ENCODE results near the gene WRNIP1. TPM values are rescaled to one million over a fixed set of nuclear protein-coding genes. Genes with fewer than 3 reads are reported as not detected.

Gene WRNIP1
- total and polyA plus RNA-seq, 9 of the 15 experiments (the other 6 are each of a cell fraction or from before 2014, with no cell fraction given), result 13.2 to 63.6 (median 48.6) TPM

DNA sequence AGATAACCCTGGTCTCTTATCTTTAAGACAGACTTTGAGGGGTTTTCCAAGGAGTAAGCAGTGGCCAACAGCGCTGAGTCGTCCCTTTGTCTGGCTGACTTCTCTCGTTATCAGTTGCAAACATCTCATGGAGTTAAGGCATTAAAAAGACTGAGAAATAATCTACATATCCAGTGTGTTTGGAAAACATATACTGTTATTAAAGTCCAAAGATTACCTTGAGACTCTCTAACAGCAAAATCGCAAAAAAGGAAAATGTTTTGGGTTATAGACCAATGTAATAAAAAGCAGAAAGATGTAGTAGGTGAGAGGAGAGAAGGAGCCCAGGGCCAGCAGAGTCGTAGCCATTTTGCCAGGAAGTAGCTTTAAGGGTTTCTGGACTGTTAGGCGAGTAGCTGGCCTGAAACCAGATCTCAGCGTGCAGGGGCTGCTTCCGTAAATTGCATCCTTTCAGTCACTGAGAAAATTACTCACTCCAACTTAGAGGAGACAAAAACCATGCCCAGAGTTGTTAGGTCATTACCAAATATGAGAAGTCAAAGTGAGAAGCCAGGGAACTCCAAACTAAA lies 39.1 kb upstream of the WRNIP1 start (continued):
- TF ChIP-seq, protein P1, sequence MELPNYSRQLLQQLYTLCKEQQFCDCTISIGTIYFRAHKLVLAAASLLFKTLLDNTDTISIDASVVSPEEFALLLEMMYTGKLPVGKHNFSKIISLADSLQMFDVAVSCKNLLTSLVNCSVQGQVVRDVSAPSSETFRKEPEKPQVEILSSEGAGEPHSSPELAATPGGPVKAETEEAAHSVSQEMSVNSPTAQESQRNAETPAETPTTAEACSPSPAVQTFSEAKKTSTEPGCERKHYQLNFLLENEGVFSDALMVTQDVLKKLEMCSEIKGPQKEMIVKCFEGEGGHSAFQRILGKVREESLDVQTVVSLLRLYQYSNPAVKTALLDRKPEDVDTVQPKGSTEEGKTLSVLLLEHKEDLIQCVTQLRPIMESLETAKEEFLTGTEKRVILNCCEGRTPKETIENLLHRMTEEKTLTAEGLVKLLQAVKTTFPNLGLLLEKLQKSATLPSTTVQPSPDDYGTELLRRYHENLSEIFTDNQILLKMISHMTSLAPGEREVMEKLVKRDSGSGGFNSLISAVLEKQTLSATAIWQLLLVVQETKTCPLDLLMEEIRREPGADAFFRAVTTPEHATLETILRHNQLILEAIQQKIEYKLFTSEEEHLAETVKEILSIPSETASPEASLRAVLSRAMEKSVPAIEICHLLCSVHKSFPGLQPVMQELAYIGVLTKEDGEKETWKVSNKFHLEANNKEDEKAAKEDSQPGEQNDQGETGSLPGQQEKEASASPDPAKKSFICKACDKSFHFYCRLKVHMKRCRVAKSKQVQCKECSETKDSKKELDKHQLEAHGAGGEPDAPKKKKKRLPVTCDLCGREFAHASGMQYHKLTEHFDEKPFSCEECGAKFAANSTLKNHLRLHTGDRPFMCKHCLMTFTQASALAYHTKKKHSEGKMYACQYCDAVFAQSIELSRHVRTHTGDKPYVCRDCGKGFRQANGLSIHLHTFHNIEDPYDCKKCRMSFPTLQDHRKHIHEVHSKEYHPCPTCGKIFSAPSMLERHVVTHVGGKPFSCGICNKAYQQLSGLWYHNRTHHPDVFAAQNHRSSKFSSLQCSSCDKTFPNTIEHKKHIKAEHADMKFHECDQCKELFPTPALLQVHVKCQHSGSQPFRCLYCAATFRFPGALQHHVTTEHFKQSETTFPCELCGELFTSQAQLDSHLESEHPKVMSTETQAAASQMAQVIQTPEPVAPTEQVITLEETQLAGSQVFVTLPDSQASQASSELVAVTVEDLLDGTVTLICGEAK (IDR thresholded peaks at IDR 0.05), result no peak
- TF ChIP-seq, protein P1 (CRISPR knock-in tag; IDR thresholded peaks at IDR 0.05), result no peak
- TF ChIP-seq FOXM1 (IDR thresholded peaks at IDR 0.05; ENCODE audit: low read depth) (0 out of 2 replicates have a peak, but pooled peaks have one; percentile 2), FOXM1 (CRISPR knock-in tag; IDR thresholded peaks at IDR 0.05; ENCODE audit: low read depth) (no peak), ZNF212 (CRISPR knock-in tag; IDR thresholded peaks at IDR 0.05) (no peak), ZBTB11 (CRISPR knock-in tag; IDR thresholded peaks at IDR 0.05) (no peak), ZNF79 (CRISPR knock-in tag; IDR thresholded peaks at IDR 0.05; ENCODE audit: low read depth) (no peak), SP2 (IDR thresholded peaks at IDR 0.05; ENCODE audit: extremely low read depth, low read depth, low read length, poor library complexity, severe bottlenecking) (no peak), ZNF121 (CRISPR knock-in tag; conservative IDR thresholded peaks at IDR 0.05) (no peak), CTCFL (IDR thresholded peaks at IDR 0.05; ENCODE audit: borderline replicate concordance, insufficient read depth, low read depth, low read length, poor library complexity, severe bottlenecking) (no peak), CTBP1 (IDR thresholded peaks at IDR 0.05; ENCODE audit: borderline replicate concordance) (0 out of 2 replicates have a peak, but pooled peaks have one; percentile 25), ZNF184 (CRISPR knock-in tag; IDR thresholded peaks at IDR 0.05) (no peak), ZNF75A (CRISPR knock-in tag; IDR thresholded peaks at IDR 0.05) (no peak)
